ENCODE measurements around the gene DPP8.
"Not testable (repeated sequence)": the region's sequence is repeated elsewhere in the genome, so short reads cannot be mapped to it uniquely, and the experiment has no call there.

The DPP8 gene

DNA sequence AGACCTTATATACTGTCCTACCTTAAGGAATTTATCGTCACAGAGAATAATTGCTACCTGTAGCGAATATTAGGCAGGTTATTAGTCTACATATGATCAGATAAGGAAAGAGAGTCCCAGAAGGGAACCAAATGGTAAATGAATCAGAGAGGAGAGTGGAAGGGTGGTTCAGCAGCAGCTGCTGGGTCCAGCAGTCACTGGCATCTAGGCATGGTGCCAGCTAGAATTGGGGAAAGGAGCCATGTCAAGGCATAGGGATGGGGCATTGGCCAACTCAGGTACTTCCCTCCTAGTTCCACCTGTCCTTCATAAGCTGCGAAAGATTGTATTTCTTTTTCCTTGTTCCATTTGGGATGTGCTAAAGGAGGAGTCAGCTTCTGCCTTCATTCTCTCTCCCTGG, 36.2 kb upstream of the DPP8 start:
- H3K4me3 ChIP-seq (ENCODE audit: low read depth, low read length), result no peak overlapping the region
- in situ Hi-C loops (cut with HindIII; ENCODE audit: low sequenced_read_pairs), result no loop called here
- no peak for DNase-seq (ENCODE audit: low read depth)
- TF ChIP-seq, protein P1, sequence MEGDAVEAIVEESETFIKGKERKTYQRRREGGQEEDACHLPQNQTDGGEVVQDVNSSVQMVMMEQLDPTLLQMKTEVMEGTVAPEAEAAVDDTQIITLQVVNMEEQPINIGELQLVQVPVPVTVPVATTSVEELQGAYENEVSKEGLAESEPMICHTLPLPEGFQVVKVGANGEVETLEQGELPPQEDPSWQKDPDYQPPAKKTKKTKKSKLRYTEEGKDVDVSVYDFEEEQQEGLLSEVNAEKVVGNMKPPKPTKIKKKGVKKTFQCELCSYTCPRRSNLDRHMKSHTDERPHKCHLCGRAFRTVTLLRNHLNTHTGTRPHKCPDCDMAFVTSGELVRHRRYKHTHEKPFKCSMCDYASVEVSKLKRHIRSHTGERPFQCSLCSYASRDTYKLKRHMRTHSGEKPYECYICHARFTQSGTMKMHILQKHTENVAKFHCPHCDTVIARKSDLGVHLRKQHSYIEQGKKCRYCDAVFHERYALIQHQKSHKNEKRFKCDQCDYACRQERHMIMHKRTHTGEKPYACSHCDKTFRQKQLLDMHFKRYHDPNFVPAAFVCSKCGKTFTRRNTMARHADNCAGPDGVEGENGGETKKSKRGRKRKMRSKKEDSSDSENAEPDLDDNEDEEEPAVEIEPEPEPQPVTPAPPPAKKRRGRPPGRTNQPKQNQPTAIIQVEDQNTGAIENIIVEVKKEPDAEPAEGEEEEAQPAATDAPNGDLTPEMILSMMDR (IDR thresholded peaks at IDR 0.05; ENCODE audit: low read depth, low read length, missing control alignments), result no peak

DNA sequence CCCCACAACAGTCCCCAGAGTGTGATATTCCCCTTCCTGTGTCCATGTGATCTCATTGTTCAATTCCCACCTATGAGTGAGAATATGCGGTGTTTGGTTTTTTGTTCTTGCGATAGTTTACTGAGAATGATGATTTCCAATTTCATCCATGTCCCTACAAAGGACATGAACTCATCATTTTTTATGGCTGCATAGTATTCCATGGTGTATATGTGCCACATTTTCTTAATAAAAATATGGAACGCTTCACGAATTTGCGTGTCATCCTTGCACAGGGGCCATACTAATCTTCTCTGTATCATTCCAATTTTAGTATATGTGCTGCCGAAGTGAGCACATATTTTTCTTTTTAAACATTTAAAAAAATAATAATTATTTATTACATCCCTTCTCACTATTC, 35.4 kb upstream of the DPP8 start:
- in situ Hi-C loops (cut with HindIII; ENCODE audit: low sequenced_read_pairs); H3K4me3 ChIP-seq (ENCODE audit: low read depth, low read length); DNase-seq (ENCODE audit: low read depth): not testable (repeated sequence)

DNA sequence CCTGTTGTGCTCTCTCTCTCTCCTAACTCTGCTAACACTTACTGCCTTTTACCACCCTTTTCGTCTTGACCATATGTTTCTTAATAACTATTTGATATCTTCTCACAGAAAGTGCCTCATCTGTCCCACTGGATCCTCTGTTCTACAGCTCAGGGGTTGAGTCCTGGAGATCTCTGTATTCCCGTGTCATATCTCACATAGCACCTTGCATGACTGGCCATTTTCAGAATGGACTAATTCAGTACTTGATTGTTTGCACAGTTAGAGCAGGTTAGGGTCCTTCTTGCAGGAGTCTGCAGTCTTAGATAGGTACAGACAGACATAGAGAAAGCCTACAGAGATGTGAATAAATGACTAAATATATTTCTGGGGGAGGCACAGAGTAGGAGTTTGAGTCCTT, 33.7 kb upstream of the DPP8 start:
- DNase-seq (ENCODE audit: low read depth), result no peak
- H3K4me3 ChIP-seq (ENCODE audit: low read depth, low read length), result no peak overlapping the region
- in situ Hi-C loops (cut with HindIII; ENCODE audit: low sequenced_read_pairs), result no loop called here
- TF ChIP-seq, protein P1 (IDR thresholded peaks at IDR 0.05; ENCODE audit: low read depth, low read length, missing control alignments), result no peak

DNA sequence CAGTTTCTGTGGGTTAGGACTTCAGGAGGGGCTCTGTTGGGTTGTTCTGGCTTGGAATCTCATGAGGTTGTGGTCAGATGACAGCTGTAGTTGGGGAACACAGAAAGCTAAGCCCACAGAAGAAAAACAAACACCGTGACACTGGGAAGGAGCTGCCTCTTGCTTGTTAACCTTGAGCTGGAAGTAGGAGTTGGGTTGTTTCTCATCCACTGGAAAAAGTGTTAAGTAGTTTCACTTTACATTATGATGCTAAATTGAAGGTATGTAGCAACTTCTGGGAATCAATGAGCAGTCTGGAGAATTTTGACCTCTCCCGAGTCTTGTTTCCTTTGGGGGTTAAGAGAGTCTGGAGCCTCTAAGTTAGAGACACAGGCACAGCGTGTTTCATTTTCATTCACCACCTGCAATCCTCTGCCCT, 33.2 kb upstream of the DPP8 start:
- H3K4me3 ChIP-seq (ENCODE audit: low read depth, low read length), result no peak overlapping the region
- in situ Hi-C loops (cut with HindIII; ENCODE audit: low sequenced_read_pairs), result no loop called here
- DNase-seq (ENCODE audit: low read depth), result peak; percentile 88
- TF ChIP-seq, protein P1 (IDR thresholded peaks at IDR 0.05; ENCODE audit: low read depth, low read length, missing control alignments), result no peak

DNA sequence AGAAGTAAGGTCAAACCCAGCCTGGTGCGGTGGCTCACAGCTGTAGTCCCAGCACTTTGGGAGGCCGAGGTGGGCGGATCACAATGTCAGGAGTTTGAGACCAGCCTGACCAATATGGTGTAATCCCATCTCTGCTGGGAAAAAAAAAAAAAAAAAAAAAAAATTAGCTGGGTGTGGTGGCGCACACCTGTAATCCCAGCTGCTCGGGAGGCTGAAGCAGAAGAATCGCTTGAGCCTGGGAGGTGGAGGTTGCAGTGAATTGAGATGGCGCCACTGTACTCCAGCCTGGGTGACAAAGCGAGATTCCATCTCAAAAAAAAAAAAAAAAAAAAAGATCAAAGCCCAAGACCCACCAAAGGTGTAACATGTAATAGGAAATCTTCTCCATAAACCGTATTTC, 31.8 kb upstream of the DPP8 start:
- H3K4me3 ChIP-seq (ENCODE audit: low read depth, low read length); in situ Hi-C loops (cut with HindIII; ENCODE audit: low sequenced_read_pairs); DNase-seq (ENCODE audit: low read depth): not testable (repeated sequence)

DNA sequence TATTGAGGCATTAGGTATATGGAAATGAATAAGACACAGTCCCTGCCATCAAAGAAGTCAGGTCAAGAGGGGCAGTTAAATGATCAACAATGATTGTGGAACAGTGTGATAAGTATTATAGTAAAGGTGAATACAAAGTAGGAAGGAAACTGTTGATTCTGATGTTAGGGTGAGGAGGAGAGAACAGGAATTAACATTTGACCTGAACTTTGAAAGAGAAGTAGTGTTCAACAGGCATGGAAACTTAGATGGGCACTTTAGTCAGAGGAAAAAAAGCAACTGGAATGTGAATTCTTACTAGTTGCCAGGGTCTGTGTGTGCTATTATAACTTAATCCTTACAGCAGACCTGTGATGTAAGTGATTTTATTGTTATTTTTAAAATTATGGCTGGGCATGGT, 30.4 kb upstream of the DPP8 start:
- DNase-seq (ENCODE audit: low read depth), result no peak
- TF ChIP-seq, protein P1 (IDR thresholded peaks at IDR 0.05; ENCODE audit: low read depth, low read length, missing control alignments), result no peak
- H3K4me3 ChIP-seq (ENCODE audit: low read depth, low read length), result no peak overlapping the region
- in situ Hi-C loops (cut with HindIII; ENCODE audit: low sequenced_read_pairs), result no loop called here

DNA sequence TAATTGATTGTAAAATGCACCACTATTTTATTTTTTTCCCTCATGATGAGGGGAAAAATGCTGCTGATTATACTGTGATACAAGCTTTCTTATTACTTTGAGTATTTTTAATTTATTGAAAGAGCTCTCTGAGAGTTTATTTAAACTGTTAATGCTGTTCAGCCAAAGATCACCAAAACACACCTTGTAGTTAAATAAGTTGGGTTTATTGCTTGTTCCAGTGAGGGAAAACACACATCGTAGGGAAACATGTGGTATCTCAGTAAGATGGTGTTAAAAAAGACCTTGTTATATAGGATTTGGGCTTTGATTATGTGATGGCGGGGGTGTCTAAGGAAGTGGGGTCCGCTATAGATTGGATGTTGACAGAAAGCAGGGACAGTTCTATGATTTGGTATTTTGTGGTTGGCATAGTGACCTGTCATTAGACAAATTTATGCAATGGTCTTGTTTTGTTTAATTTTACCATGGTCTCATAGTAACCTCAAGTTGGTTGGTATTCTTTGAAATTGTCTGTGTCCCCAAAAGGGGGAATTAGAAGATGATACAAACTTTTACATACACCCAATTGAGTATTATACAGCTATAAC, 23.8 kb upstream of the DPP8 start:
- TF ChIP-seq, protein P1 (IDR thresholded peaks at IDR 0.05; ENCODE audit: low read depth, low read length, missing control alignments), result no peak
- no peak overlapping the region for H3K4me3 ChIP-seq (ENCODE audit: low read depth, low read length)
- DNase-seq (ENCODE audit: low read depth), result no peak
- in situ Hi-C loops (cut with HindIII; ENCODE audit: low sequenced_read_pairs), result no loop called here

DNA sequence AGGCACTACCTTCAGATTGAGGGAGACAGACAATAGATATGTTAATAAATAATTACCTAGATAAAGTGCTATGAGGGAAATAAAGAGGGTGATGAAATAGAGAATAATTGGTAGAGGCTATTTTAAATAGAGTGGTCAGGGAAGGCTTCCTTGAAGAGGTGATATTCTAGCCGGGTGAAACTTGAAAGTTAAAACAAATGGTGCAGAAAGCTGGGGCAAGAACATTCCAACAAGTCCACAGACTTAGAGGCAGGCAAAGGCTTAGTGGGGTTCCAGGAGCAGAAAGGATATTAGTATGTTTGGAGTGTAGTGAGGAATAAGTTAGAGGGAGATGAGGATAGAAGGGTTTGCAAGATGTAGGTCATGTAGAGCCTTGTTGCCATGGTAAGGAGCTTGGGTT, 22.8 kb upstream of the DPP8 start:
- in situ Hi-C loops (cut with HindIII; ENCODE audit: low sequenced_read_pairs), result no loop called here
- no peak overlapping the region for H3K4me3 ChIP-seq (ENCODE audit: low read depth, low read length)
- DNase-seq (ENCODE audit: low read depth), result no peak
- TF ChIP-seq, protein P1 (IDR thresholded peaks at IDR 0.05; ENCODE audit: low read depth, low read length, missing control alignments), result no peak

All from astrocyte of the cerebellum (primary cell).